Ovary (tissue), 3 donors: Measurements from ENCODE around the gene COL8A2.

Source experiments
- POLR2A ChIP-seq: fragments of 450-650 bp; IDR thresholded peaks from one replicate; pipeline ENCODE4 v1.6.1; 2017; ENCODE audit warnings: antibody characterized with exemption, mild to moderate bottlenecking, moderate library complexity
- TF ChIP-seq, protein P1 (sequence below), 3 donors: fragments of 450-650 bp in 2 of 3; fragments of 200-600 bp in 1 of 3; IDR thresholded peaks; one replicate each; pipeline versions ENCODE4 v1.5.1 to v1.8.0; 2016 to 2022; ENCODE audit warnings: antibody characterized with exemption in 3 of 3, mild to moderate bottlenecking in 1 of 3
- donor health status: DM: no; HTN: no; CAD: no.

DNA sequence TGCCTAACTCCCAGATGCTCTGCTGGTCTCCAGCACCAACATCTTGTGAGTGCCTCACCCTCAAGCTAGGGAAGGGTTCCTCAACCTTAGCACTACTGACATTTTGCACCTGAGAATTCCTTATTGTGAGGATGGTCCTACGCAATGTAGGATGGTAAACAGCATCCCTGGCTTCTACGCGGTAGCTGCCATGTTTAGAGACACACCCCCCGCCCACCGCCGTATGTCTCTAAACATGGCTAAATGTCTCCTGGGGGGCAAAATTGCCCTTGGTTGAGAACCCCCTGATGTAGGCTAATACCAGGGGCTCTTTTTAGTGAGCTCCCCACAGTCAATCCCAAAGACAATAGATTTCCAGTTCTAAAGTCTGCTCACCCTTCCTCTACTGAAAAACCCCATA lies 28.5 kb upstream of the COL8A2 start:
- TF ChIP-seq POLR2A = no peak
- TF ChIP-seq, protein P1, sequence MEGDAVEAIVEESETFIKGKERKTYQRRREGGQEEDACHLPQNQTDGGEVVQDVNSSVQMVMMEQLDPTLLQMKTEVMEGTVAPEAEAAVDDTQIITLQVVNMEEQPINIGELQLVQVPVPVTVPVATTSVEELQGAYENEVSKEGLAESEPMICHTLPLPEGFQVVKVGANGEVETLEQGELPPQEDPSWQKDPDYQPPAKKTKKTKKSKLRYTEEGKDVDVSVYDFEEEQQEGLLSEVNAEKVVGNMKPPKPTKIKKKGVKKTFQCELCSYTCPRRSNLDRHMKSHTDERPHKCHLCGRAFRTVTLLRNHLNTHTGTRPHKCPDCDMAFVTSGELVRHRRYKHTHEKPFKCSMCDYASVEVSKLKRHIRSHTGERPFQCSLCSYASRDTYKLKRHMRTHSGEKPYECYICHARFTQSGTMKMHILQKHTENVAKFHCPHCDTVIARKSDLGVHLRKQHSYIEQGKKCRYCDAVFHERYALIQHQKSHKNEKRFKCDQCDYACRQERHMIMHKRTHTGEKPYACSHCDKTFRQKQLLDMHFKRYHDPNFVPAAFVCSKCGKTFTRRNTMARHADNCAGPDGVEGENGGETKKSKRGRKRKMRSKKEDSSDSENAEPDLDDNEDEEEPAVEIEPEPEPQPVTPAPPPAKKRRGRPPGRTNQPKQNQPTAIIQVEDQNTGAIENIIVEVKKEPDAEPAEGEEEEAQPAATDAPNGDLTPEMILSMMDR (IDR thresholded peaks at IDR 0.05) = no peak
